PC-9 (cell line): ENCODE results near the gene TMIGD1.

Source experiments
- CTCF ChIP-seq: fragments of 200-600 bp; sonication (generic); conservative IDR thresholded peaks from 2 replicates; pipeline ENCODE4 v1.6.1; 2017; ENCODE audit warnings: mixed run types, antibody characterized with exemption, mild to moderate bottlenecking, moderate library complexity
- EZH2 ChIP-seq: fragments of 200-600 bp; sonication (generic); IDR thresholded peaks from 2 replicates; pipeline ENCODE4 v1.8.0; 2017; ENCODE audit warnings: antibody characterized with exemption, low read depth

GRCh38 chr17:30361766-30362279 lies 28.0 kb upstream of the TMIGD1 start:
- TF ChIP-seq CTCF: no peak
- TF ChIP-seq EZH2: no peak
